Activated CD8-positive, alpha-beta memory T cell treated with anti-CD3 and anti-CD28 coated beads, Interleukin-2, amount 50 U/mL, for 1 hour (primary cell): ENCODE data around the gene UGT1A1.

Experiments
- DNase-seq: peaks from one replicate; pipeline ENCODE4 v3.0.0-alpha.2; 2020; ENCODE audit errors: extremely low read depth

UGT1A1 gene

GRCh38 chr2:233817361-233817911 is 57.4 kb downstream of the UGT1A1 start:
- no peak for DNase-seq

GRCh38 chr2:233817995-233818638 is 58.0 kb downstream of the UGT1A1 start:
- DNase-seq = no peak

GRCh38 chr2:233818639-233819621 is 58.9 kb downstream of the UGT1A1 start:
- no peak for DNase-seq

- no peak for DNase-seq
These were observed 60.1 kb downstream of the UGT1A1 start for GRCh38 chr2:233819884-233820773.

- no peak for DNase-seq
These were observed 60.7 kb downstream of the UGT1A1 start for GRCh38 chr2:233820774-233821105.

GRCh38 chr2:233821196-233821595 is 61.1 kb downstream of the UGT1A1 start:
- no peak for DNase-seq

- DNase-seq = no peak
These were observed 61.6 kb downstream of the UGT1A1 start for GRCh38 chr2:233821709-233822100.

- no peak for DNase-seq
These were observed 62.2 kb downstream of the UGT1A1 start for GRCh38 chr2:233822101-233822771.
